ENCODE results near the gene CLEC18A.
"Not testable (repeated sequence)": the region's sequence is repeated elsewhere in the genome, so short reads cannot be mapped to it uniquely, and the experiment has no call there.

Gene CLEC18A

DNA sequence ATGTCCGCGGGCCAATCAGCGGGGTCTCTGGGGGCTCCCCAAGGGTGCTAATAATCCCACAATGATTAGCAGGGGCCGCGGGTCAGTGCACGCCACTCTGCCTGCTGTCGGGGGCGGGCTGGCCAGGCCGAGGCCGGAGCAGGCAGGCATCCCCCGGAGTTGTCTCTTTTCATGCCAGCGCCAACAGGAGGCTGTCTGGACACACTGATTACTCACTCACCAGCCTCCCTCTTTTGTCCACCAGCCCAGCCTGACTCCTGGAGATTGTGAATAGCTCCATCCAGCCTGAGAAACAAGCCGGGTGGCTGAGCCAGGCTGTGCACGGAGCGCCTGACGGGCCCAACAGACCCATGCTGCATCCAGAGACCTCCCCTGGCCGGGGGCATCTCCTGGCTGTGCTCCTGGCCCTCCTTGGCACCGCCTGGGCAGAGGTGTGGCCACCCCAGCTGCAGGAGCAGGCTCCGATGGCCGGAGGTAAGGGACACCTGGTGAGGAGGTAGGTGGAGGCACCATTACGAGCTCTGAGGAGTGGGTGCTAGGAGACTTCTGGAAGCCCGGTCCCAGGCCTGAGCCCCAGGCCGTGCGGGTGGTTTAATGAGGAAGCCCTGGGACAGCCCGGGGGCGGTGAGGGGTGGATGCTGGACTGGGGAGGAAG, at the start of gene CLEC18A:
Gene CLEC18A (plus strand): TSS at position 318 of the 655 bp plus-strand sequence. CDS start 33 bp downstream, at position 351.
- DNase-seq (ENCODE audit: low spot score) = not testable (repeated sequence)

DNA sequence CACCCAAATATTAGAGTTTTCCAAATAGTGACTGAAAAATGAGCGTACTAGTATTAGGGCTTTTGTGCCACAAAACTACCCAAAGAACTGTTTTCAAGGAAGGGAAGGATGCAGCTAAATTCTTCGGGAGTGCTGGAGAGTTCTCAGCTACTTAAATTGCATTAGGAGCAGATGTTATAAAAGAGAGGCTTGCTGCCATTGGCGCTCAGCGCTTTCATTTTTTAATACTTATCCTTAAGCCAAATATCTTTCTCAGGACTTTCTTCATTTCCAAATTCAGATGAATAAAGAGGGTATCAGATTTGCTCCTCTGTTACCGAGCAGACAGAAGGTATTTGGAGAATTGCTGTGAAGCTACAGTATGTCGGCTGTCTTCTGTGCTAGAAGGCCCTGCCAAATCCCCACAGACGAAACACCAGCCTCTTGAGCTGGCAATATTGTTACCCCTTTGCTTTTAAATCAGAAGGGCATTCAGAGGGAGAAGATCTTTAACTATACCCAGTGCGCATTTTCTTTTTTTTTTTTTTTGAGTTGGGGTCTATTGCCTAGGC, 47.2 kb upstream of the CLEC18A start:
- DNase-seq (ENCODE audit: low spot score) = no peak

DNA sequence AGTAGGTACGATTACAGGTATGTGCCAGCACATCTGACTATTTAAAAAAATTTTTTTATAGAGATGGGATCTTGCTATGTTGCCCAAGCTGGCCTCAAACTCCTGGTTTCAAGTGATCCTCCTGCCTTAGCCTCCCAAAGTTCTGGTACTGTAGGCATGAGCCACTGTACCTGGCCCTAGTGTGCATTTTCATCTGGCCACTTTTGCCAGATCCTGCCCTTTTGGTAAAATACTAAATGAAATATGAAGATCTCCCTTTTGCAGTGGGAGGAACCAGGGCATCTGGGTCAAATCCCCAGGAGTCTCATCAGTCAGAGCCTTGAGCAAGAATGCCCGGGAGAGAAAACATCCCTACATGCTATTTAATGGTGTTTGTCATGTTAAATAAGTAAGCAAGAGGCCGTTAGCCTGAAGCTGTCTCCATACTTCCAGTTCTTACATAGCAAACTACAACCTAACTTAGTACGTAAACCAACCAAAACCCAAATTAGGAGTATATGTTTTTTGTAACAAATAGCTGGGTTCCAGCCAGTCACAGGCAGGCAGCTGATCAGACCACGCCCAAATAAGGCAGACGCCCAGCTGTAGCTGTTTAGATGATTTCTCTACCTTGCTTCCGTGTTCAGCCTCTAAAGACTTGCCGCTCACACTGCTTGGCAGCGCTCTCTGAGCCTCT, 46.5 kb upstream of the CLEC18A start:
- no peak for DNase-seq (ENCODE audit: low spot score)

DNA sequence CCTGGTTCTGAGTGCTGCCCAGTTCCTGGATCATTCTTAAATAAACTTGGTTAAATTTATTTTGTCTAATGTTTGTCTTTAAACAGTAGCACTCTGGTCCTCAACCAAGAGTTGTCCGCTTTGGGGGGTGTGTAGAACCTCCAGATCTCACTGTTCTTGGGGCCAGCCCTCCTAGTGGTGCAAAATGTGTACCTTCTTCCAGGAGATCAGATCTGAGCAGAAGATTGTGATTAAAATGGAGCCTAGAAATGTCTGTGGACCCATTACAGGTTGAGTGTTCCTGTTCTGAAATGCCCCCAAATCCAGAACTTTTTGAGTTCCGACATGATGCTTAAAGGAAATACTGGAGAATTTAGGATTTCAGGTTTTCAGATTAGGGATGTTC, 46.0 kb upstream of the CLEC18A start:
- no peak for DNase-seq (ENCODE audit: low spot score)

- DNase-seq (ENCODE audit: low spot score) = no peak
These were observed 44.2 kb upstream of the CLEC18A start for GRCh38 chr16:69906838-69907401.

DNA sequence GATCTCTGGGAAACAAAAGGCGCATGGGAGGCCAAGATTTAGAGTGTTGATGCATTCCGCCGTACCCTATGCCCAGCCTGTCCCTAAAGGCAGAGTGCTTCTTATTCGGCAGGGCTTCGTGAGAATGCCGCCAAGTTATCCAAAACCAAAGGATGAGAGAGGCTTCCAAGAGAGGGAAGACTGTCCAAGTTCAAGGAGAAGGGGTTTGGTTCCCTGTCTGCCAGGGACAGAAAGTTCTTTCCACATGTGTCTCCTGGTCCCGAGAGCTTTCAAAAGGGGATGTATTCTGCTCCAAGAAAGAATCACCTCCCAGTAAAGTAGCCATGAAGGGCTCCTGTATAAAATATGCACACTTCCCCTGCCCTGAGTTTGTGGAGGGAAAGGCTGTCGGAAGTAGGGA, 42.1 kb upstream of the CLEC18A start:
- no peak for DNase-seq (ENCODE audit: low spot score)

- DNase-seq (ENCODE audit: low spot score) = no peak
These were observed 41.4 kb upstream of the CLEC18A start for GRCh38 chr16:69909760-69910159.

DNA sequence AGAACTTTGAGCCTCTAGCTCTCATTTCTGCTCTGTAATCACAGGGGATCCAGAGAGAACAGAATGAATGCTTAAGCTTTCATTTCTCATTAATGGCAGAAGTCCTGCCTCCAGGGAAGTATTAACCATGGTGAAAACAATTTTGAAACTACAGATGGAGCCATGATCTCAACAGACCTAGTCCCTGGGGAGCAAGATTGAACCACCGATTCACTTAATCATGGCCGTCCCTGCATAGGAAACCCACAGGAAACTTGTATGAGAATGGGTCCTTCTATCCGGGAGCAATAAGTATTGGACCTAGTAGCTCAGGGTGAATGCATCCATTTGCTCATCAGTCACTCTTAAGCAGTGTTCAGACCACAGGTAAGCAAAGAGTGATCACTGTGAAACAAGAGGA, 40.2 kb upstream of the CLEC18A start:
- no peak for DNase-seq (ENCODE audit: low spot score)

DNA sequence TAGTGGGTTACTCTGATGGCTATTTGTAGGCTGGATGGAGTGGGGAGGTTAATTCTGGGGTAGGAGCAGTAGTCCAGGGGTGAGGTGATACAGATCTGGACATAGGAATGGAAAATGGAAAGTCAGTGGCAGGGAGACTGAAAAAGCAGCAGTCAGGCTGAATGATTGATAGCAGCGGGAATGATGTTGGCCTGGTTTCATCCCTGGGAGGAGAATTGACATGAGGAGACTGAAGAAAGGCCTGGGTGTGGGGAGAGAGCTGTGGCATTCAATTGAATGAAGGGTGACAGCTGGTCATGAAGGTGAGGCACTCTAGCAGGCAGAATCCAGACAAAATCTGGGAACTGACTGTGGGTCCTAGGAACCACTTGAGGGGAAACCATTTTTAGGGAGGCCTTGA, 34.7 kb upstream of the CLEC18A start:
- no peak for DNase-seq (ENCODE audit: low spot score)

GRCh38 chr16:69917311-69917710, 33.8 kb upstream of the CLEC18A start:
- no peak for DNase-seq (ENCODE audit: low spot score)

DNA sequence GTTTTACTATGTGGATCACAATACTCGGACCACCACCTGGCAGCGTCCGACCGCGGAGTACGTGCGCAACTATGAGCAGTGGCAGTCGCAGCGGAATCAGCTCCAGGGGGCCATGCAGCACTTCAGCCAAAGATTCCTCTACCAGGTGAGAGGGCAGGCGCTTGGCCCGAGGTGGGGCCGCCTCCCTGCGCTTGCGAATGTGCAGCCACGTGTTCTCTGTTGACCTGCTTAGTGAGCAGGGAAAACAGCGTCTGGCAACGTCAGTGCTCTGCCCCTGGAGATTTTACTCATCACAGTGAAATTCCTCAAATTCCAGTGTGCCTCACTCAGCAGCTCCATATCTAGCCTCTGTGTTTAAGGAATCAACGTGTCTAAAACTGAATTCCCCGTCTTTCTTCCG, 33.4 kb upstream of the CLEC18A start:
- DNase-seq (ENCODE audit: low spot score) = peak; percentile 97

GRCh38 chr16:69918241-69918640, 32.9 kb upstream of the CLEC18A start:
- DNase-seq (ENCODE audit: low spot score) = no peak

DNA sequence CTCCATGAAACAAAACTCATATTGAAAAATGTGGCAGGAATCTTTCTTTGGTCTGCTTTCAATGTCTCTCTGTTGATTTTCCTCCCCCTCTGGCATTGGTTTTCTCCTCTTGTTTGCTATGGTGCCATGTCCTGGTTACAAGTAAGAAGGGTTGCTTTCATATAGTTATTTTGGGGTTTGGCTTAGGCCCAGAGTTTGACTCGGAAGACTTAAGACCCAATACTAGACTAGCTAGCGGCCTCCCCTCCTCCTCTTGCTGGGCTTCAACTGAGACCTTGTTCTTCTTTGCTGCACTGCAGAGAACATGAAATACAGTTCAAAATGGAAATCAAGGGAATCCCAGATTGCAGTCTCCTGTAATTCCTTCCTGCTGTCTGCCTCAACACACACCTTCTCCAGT, 30.0 kb upstream of the CLEC18A start:
- no peak for DNase-seq (ENCODE audit: low spot score)

DNA sequence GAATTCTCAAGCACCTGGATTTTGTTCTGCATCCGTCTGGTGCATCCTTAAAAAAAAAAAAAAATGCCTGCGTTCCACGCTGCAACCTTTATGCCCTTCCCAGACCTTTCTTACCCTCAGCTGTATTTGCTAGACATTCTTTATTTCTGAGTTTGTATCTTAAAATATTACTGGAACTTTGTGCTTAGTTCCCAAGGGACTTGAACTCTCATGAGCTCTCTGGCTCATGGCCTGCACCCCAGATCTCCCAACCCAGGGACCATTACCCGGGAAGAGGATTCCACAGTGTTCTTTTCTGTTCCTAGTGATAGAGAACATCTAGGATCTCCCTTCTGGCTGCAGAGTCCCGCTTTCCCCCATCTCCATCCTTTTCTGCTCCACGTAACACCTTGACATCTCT, 28.9 kb upstream of the CLEC18A start:
- DNase-seq (ENCODE audit: low spot score) = no peak

DNA sequence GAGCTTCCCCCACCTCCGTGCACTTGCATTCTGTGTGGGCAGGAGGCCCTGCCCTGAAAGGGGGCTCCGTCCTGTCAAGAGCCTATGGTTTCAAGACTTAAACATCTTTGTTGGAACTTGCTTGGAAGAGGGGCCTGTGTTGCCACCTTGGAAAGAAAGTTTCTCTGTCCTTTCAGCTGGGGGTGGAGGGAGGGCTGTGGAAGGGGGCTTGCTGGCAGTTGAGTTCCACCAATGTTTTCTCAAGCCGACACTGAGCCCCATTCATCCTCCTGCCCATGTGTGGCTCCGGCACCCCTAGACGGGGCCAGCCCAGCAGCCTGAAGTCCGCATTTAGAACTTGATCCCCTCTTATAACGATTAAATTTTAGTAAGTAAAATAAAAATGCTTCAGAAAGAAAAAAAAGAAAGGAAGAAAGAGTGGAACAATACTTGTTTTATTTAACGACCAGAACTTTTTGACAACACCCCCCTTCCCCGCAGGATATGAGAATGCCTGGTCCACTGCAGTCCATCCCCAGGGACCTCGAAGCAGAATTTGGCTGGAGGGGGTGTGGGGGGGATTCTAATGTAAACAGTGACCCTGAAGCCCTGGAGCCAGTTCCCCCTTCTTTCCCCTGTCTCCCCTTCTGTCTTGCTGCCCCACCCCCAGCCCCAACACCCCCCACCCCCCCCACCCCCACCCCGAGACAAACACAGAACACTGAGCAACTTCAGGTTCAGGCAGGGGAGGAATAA, 26.9 kb upstream of the CLEC18A start:
- no peak for DNase-seq (ENCODE audit: low spot score)

DNA sequence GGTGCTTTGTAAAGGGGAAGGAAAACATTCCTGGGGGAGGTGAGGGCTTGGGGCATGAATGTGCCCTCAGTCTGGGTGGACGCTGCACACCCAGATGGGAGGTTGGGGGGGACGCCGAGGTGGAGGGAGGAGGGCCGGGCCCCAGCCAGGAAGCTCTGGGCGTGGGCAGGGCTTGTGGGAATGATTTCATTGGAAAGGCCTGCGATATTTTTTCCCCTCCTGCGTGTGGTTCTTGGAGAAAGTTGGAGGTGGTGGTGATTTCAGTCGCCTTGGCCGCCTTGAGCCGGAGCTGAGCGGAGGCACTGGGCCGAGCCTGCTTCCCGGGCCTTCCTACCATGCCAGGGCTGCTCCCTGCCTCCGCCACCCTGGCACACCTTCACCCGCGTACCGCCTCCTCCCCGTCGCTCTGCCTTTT, 26.4 kb upstream of the CLEC18A start:
- DNase-seq (ENCODE audit: low spot score) = peak; percentile 85

GRCh38 chr16:69925311-69925710, 25.8 kb upstream of the CLEC18A start:
- DNase-seq (ENCODE audit: low spot score) = no peak

- DNase-seq (ENCODE audit: low spot score) = peak; percentile 6
These were observed 24.9 kb upstream of the CLEC18A start for GRCh38 chr16:69926241-69926640.

- peak; percentile 84 for DNase-seq (ENCODE audit: low spot score)
These were observed 23.9 kb upstream of the CLEC18A start for GRCh38 chr16:69927056-69927757.

DNA sequence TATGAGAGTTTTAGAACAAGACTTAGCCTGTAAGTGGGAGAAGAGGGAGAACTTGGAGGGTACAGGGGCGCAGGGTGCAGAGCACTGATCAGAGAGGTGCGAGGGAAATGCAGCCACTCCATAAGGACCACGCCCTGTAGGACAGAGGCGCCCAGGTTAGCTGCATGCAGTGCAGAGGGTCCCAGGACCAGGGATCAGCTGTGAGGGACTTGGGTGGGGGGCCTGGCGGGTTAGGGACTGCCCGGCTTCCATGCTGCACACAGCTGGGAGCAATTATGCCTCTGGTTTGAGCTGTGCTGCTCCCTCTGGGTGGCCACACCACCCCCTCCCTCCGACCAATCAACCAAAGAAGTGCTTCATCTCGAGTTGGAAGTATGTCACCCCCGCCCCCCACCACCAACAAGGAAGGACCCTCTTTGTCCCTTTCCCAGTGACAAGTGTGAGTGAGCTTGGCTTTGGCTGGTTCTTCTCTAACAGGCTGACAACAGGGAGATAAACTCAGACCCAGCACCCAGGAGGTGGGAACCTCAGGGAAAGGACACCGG, 22.2 kb upstream of the CLEC18A start:
- DNase-seq (ENCODE audit: low spot score) = no peak

DNA sequence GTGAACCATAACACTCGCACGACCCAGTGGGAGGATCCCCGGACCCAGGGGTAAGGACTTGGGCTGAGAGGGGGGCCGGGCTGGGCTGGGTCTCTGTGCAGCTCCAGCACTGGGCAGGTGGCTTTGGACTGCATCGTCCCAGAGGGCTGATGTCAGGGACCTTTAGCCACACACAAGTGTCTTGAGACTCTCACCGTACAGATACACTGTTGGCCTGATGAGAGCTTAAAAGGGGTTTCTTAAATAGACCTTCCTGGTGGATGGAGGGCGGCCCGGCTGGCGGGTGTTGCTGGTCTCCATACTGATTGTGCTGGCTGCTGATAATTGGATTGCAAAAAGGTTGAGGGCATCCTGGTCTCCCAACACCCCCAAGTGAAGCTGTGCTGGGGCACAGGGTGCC, 21.7 kb upstream of the CLEC18A start:
- DNase-seq (ENCODE audit: low spot score) = no peak

All from kidney tubule cell (primary cell).